ENCODE data around the gene ZNF674. TPM values are rescaled to one million over a fixed set of nuclear protein-coding genes. Genes with fewer than 3 reads are reported as not detected.
"Not testable (repeated sequence)": the region's sequence is repeated elsewhere in the genome, so short reads cannot be mapped to it uniquely, and the experiment has no call there.

The ZNF674 gene
- total RNA-seq, 2 experiments from 2014 or later, result 3.2 to 4.1 TPM

- ATAC-seq (peak; percentile 69), DNase-seq (peak; percentile 40)
- ChIA-PET CTCF (interaction anchor here (1.1 to 2.0 kb wide), 3 partner anchors 11 to 124 kb away, joined by 3 to 17 read pairs (median 5); no protein-coding TSS in a partner anchor), POLR2A (interaction anchor here (0.7 to 1.8 kb wide), 2 partner anchors 11 to 125 kb away, joined by 3 to 4 read pairs; no protein-coding TSS in a partner anchor)
- Mint-ChIP-seq H3K4me1 (ENCODE audit: low read depth) (peaks cover 16% of the 10 kb centered on the region), H3K27ac (peak overlapping the region; percentile 16), H3K36me3 (ENCODE audit: low read depth) (peaks cover 2% of the 10 kb centered on the region), H3K9me3 (ENCODE audit: insufficient read depth) (no peaks in the 10 kb centered on the region), H3K4me3 (no peak overlapping the region), H3K27me3 (ENCODE audit: low read depth) (no peaks in the 10 kb centered on the region)
These were observed 16.8 kb upstream of the ZNF674 start for GRCh38 chrX:46561824-46562657.

- no peak overlapping the region for H3K27ac Mint-ChIP-seq
- H3K9me3 Mint-ChIP-seq (ENCODE audit: insufficient read depth), result no peaks in the 10 kb centered on the region
- ATAC-seq, result no peak
- H3K4me1 Mint-ChIP-seq (ENCODE audit: low read depth), result peaks cover 16% of the 10 kb centered on the region
- no peaks in the 10 kb centered on the region for H3K27me3 Mint-ChIP-seq (ENCODE audit: low read depth)
- no peak for DNase-seq
- no peak overlapping the region for H3K4me3 Mint-ChIP-seq
- ChIA-PET POLR2A (no interaction called here), CTCF (no interaction called here)
- no peaks in the 10 kb centered on the region for H3K36me3 Mint-ChIP-seq (ENCODE audit: low read depth)
These were observed 13.8 kb upstream of the ZNF674 start for GRCh38 chrX:46559062-46559461.

GRCh38 chrX:46554942-46555341, 9.7 kb upstream of the ZNF674 start:
- ChIA-PET POLR2A (no interaction called here), CTCF (interaction anchor here (0.7 to 1.2 kb wide), 2 partner anchors 87 to 242 kb away, joined by 3 to 6 read pairs; no protein-coding TSS in a partner anchor)
- H3K9me3 Mint-ChIP-seq (ENCODE audit: insufficient read depth), result no peaks in the 10 kb centered on the region
- H3K36me3 Mint-ChIP-seq (ENCODE audit: low read depth), result peaks cover 2% of the 10 kb centered on the region
- H3K4me1 Mint-ChIP-seq (ENCODE audit: low read depth), result no peaks in the 10 kb centered on the region
- H3K4me3 Mint-ChIP-seq, result no peak overlapping the region
- ATAC-seq, result no peak
- no peaks in the 10 kb centered on the region for H3K27me3 Mint-ChIP-seq (ENCODE audit: low read depth)
- H3K27ac Mint-ChIP-seq, result no peak overlapping the region
- DNase-seq, result no peak

- H3K4me3 Mint-ChIP-seq, result no peak overlapping the region
- H3K4me1 Mint-ChIP-seq (ENCODE audit: low read depth), result peaks cover 2% of the 10 kb centered on the region
- ChIA-PET CTCF (no interaction called here), POLR2A (no interaction called here)
- H3K9me3 Mint-ChIP-seq (ENCODE audit: insufficient read depth), result no peaks in the 10 kb centered on the region
- ATAC-seq (no peak), DNase-seq (no peak)
- H3K27me3 Mint-ChIP-seq (ENCODE audit: low read depth), result no peaks in the 10 kb centered on the region
- H3K36me3 Mint-ChIP-seq (ENCODE audit: low read depth), result peaks cover 7% of the 10 kb centered on the region
- no peak overlapping the region for H3K27ac Mint-ChIP-seq
These were observed 8.7 kb upstream of the ZNF674 start for GRCh38 chrX:46553935-46554334.

- POLR2A ChIA-PET, result no interaction called here
- Mint-ChIP-seq H3K4me1 (ENCODE audit: low read depth) (peaks cover 11% of the 10 kb centered on the region), H3K36me3 (ENCODE audit: low read depth) (peaks cover 22% of the 10 kb centered on the region), H3K27ac (no peak overlapping the region), H3K4me3 (no peak overlapping the region), H3K9me3 (ENCODE audit: insufficient read depth) (no peaks in the 10 kb centered on the region), H3K27me3 (ENCODE audit: low read depth) (no peaks in the 10 kb centered on the region)
- ATAC-seq (no peak), DNase-seq (no peak)
- CTCF ChIA-PET, result no interaction called here
These were observed 6.4 kb upstream of the ZNF674 start for GRCh38 chrX:46551494-46552128.

GRCh38 chrX:46549914-46550313, 4.7 kb upstream of the ZNF674 start:
- no peak overlapping the region for H3K4me3 Mint-ChIP-seq
- peaks cover 16% of the 10 kb centered on the region for H3K4me1 Mint-ChIP-seq (ENCODE audit: low read depth)
- POLR2A ChIA-PET, result no interaction called here
- H3K36me3 Mint-ChIP-seq (ENCODE audit: low read depth), result peaks cover 29% of the 10 kb centered on the region
- no peak for DNase-seq
- CTCF ChIA-PET, result no interaction called here
- H3K9me3 Mint-ChIP-seq (ENCODE audit: insufficient read depth), result no peaks in the 10 kb centered on the region
- no peak for ATAC-seq
- H3K27ac Mint-ChIP-seq, result no peak overlapping the region
- no peaks in the 10 kb centered on the region for H3K27me3 Mint-ChIP-seq (ENCODE audit: low read depth)

- Mint-ChIP-seq H3K9me3 (ENCODE audit: insufficient read depth) (no peaks in the 10 kb centered on the region), H3K4me3 (no peak overlapping the region)
- CTCF ChIA-PET, result no interaction called here
These were observed 2.6 kb upstream of the ZNF674 start for GRCh38 chrX:46547857-46548256.

GRCh38 chrX:46544527-46544926, 694 bp downstream of the ZNF674 start:
- ATAC-seq; H3K9me3 Mint-ChIP-seq (ENCODE audit: insufficient read depth): not testable (repeated sequence)
- CTCF ChIA-PET, result interaction anchor here (0.7 to 1.0 kb wide), 2 partner anchors 83 to 88 kb away, joined by 3 read pairs; no protein-coding TSS in a partner anchor

More at GRCh38 chrX:46547857-46548256, 2.6 kb upstream of the ZNF674 start:
- peaks cover 32% of the 10 kb centered on the region for H3K36me3 Mint-ChIP-seq (ENCODE audit: low read depth)
- H3K4me1 Mint-ChIP-seq (ENCODE audit: low read depth), result peaks cover 32% of the 10 kb centered on the region
- ATAC-seq (no peak), DNase-seq (no peak)
- H3K27ac Mint-ChIP-seq, result no peak overlapping the region
- POLR2A ChIA-PET, result no interaction called here
- H3K27me3 Mint-ChIP-seq (ENCODE audit: low read depth), result no peaks in the 10 kb centered on the region

GRCh38 chrX:46543441-46543840, 1.8 kb downstream of the ZNF674 start:
- Mint-ChIP-seq H3K4me3 (no peak overlapping the region), H3K36me3 (ENCODE audit: low read depth) (peaks cover 26% of the 10 kb centered on the region), H3K4me1 (ENCODE audit: low read depth) (peaks cover 29% of the 10 kb centered on the region), H3K9me3 (ENCODE audit: insufficient read depth) (no peaks in the 10 kb centered on the region), H3K27ac (no peak overlapping the region), H3K27me3 (ENCODE audit: low read depth) (no peaks in the 10 kb centered on the region)
- ChIA-PET CTCF (interaction anchor here (1.0 kb wide), 1 partner anchor 87 kb away, joined by 3 read pairs; no protein-coding TSS in a partner anchor), POLR2A (no interaction called here)
- ATAC-seq, result no peak
- DNase-seq, result no peak

More at GRCh38 chrX:46544527-46544926, 694 bp downstream of the ZNF674 start:
- H3K36me3 Mint-ChIP-seq (ENCODE audit: low read depth), result peaks cover 33% of the 10 kb centered on the region
- H3K27ac Mint-ChIP-seq, result peak overlapping the region; percentile 96
- not testable (repeated sequence) for DNase-seq; H3K27me3 Mint-ChIP-seq (ENCODE audit: low read depth)
- peaks cover 32% of the 10 kb centered on the region for H3K4me1 Mint-ChIP-seq (ENCODE audit: low read depth)
- POLR2A ChIA-PET, result interaction anchor here (0.6 to 1.3 kb wide), 4 partner anchors 15 to 1639 kb away, joined by 3 to 5 read pairs (median 4); no protein-coding TSS in a partner anchor
- H3K4me3 Mint-ChIP-seq, result peak overlapping the region; percentile 86

- Mint-ChIP-seq H3K36me3 (ENCODE audit: low read depth) (peaks cover 10% of the 10 kb centered on the region), H3K9me3 (ENCODE audit: insufficient read depth) (no peaks in the 10 kb centered on the region), H3K4me1 (ENCODE audit: low read depth) (peaks cover 6% of the 10 kb centered on the region), H3K4me3 (no peak overlapping the region), H3K27ac (no peak overlapping the region), H3K27me3 (ENCODE audit: low read depth) (no peaks in the 10 kb centered on the region)
- ChIA-PET CTCF (no interaction called here), POLR2A (no interaction called here)
- no peak for ATAC-seq
- DNase-seq, result no peak
These were observed 13.8 kb downstream of the ZNF674 start for GRCh38 chrX:46531442-46531841.

GRCh38 chrX:46530404-46530908, 14.8 kb downstream of the ZNF674 start:
- H3K4me3 Mint-ChIP-seq; CTCF ChIA-PET; DNase-seq; POLR2A ChIA-PET; H3K27ac Mint-ChIP-seq; H3K9me3 Mint-ChIP-seq (ENCODE audit: insufficient read depth); H3K27me3 Mint-ChIP-seq (ENCODE audit: low read depth); H3K4me1 Mint-ChIP-seq (ENCODE audit: low read depth); ATAC-seq: not testable (repeated sequence)
- H3K36me3 Mint-ChIP-seq (ENCODE audit: low read depth), result peaks cover 11% of the 10 kb centered on the region
